NCI-H2107 treated with DMSO at 0.1 percent for 48 hours (cell line): ENCODE measurements around the gene PLXNB1.

Experiments
- DNase-seq: peaks from one replicate; lab custom pipeline; 2025; ENCODE audit not compliant: unreplicated experiment; lab: John Stamatoyannopoulos, UW

PLXNB1 gene

GRCh38 chr3:48419597-48419996, 10.3 kb downstream of the PLXNB1 start:
- DNase-seq: no peak

- DNase-seq: no peak
Observed at GRCh38 chr3:48419149-48419548, 10.7 kb downstream of the PLXNB1 start.

- DNase-seq: no peak
Observed at GRCh38 chr3:48418651-48419050, 11.2 kb downstream of the PLXNB1 start.

- no peak for DNase-seq
Observed at GRCh38 chr3:48418140-48418539, 11.7 kb downstream of the PLXNB1 start.

GRCh38 chr3:48417529-48418108, 12.3 kb downstream of the PLXNB1 start:
- DNase-seq: no peak

GRCh38 chr3:48416546-48416945, 13.3 kb downstream of the PLXNB1 start:
- no peak for DNase-seq

GRCh38 chr3:48416091-48416505, 13.8 kb downstream of the PLXNB1 start:
- no peak for DNase-seq

GRCh38 chr3:48415251-48415953, 14.5 kb downstream of the PLXNB1 start:
- no peak for DNase-seq

- DNase-seq: no peak
Observed at GRCh38 chr3:48414376-48415250, 15.3 kb downstream of the PLXNB1 start.

GRCh38 chr3:48413611-48414010, 16.3 kb downstream of the PLXNB1 start:
- no peak for DNase-seq

GRCh38 chr3:48413086-48413485, 16.8 kb downstream of the PLXNB1 start:
- DNase-seq: no peak

- no peak for DNase-seq
Observed at GRCh38 chr3:48412375-48413001, 17.4 kb downstream of the PLXNB1 start.

- DNase-seq: no peak
Observed at GRCh38 chr3:48411606-48412374, 18.1 kb downstream of the PLXNB1 start.

GRCh38 chr3:48411041-48411588, 18.8 kb downstream of the PLXNB1 start:
- DNase-seq: no peak

GRCh38 chr3:48410205-48411040, 19.5 kb downstream of the PLXNB1 start:
- DNase-seq: no peak

- DNase-seq: no peak
Observed at GRCh38 chr3:48409291-48410201, 20.3 kb downstream of the PLXNB1 start.

- no peak for DNase-seq
Observed at GRCh38 chr3:48408823-48409281, 21.0 kb downstream of the PLXNB1 start.

- DNase-seq: no peak
Observed at GRCh38 chr3:48407542-48408099, 22.3 kb downstream of the PLXNB1 start.
